ENCODE data around the gene CES3. TPM values are rescaled to one million over a fixed set of nuclear protein-coding genes. Genes with fewer than 3 reads are reported as not detected.
A peak's percentile ranks its signal among the peaks of the same experiment; 100 is the strongest.
"Not testable (repeated sequence)": the region's sequence is repeated elsewhere in the genome, so short reads cannot be mapped to it uniquely, and the experiment has no call there.

CES3 gene
- total RNA-seq, 6 experiments from 2014 or later = 0.06 to 0.39 (median 0.14) TPM; not detected in 1

DNA sequence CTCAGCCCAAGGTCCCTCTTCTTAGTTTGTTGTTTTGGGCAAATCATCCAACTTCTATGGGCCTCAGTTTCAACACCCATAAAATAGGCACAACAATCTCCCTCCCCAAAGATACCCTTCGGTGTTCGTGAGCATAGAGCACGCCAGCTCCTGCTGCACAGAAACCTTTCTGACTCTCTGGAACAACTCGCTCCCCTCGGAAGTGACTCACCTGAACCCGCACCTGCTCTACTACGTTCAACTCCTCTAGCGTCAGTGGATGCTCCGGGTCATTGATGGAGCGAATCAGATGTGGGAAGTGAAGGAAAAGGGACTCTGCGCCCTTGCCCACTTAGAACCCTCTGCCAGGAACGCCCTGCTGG lies 27.3 kb upstream of the CES3 start:
- DNase-seq = no peak
- Mint-ChIP-seq H3K27ac (peak overlapping the region; percentile 93), H3K36me3 (ENCODE audit: low read depth) (peaks cover 33% of the 10 kb centered on the region), H3K9me3 (no peaks in the 10 kb centered on the region), H3K27me3 (ENCODE audit: insufficient read depth) (peaks cover 9% of the 10 kb centered on the region), H3K4me1 (ENCODE audit: low read depth) (peaks cover 61% of the 10 kb centered on the region), H3K4me3 (peak overlapping the region; percentile 98)
- no peak for TF ChIP-seq CTCF (IDR thresholded peaks at IDR 0.05)

GRCh38 chr16:66934138-66934838 lies 26.8 kb upstream of the CES3 start, which contains the start of gene CIAO2B:
Gene CIAO2B, minus strand, starts transcription at chr16:66934402. Its CDS starts 38 bp downstream, at chr16:66934364.
- no peaks in the 10 kb centered on the region for H3K9me3 Mint-ChIP-seq
- H3K27ac Mint-ChIP-seq = peak within 1 kb of the TSS; percentile 93
- peak within 1 kb of the TSS; percentile 98 for H3K4me3 Mint-ChIP-seq
- TF ChIP-seq CTCF (IDR thresholded peaks at IDR 0.05) = no peak
- peaks cover 9% of the 10 kb centered on the region for H3K27me3 Mint-ChIP-seq (ENCODE audit: insufficient read depth)
- peaks cover 33% of the 10 kb centered on the region for H3K36me3 Mint-ChIP-seq (ENCODE audit: low read depth)
- peaks cover 56% of the 10 kb centered on the region for H3K4me1 Mint-ChIP-seq (ENCODE audit: low read depth)
- DNase-seq = peak; percentile 80

DNA sequence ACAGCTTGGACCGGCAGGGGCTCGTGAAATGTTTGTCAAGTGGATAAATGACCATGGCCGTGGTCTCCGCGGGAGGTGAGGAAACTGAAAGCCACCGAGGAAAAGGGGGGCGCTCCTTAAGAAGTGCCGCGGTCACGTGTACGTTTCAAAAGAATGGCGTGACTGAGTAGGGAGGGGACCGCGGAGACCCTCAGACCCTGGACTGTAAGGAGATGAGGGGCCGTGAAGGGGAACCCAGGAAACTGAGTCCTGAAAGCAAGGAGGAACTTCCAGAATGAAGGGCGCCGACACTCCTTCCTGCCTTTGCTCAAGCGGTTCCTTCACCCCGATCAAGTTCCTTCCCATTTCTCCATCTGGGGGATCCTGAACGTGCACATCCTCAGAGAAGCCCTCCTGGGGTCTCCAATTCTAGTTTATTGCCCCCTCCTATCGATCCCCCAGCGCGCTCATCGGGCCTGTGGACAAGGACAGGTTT lies 26.2 kb upstream of the CES3 start:
- H3K4me3 Mint-ChIP-seq = peak overlapping the region; percentile 98

DNA sequence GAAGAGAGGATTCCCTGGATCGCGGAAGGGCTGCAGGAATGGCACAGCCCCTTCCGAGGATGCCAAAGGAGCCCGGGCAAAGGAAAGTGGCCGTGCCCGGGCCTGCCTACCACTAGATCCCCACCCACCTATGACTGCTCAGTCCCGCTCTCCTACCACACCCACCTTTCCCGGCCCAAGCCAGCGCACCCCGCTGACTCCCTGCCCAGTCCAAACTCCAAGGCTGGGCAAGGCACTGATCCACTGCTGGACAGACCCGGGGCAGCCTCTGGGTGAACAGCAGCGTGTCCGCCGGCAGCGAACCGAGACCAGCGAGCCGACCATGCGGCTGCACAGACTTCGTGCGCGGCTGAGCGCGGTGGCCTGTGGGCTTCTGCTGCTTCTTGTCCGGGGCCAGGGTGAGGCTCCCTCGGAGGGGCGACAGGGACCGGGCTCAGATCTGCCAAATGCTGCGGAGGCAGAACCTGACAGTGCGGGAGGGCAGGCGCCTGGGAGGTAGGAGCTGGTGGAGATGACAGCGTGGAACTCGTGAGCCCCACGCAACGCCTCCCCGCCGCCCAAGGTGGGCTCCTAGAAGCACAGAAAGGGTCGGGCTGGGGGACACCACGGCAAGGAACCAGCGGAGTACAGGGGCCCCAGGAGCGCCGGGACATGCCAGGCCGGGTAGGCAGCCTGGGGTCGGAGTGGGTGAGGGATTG lies 25.6 kb upstream of the CES3 start, which contains the start of gene CES2:
Gene CES2 (plus strand): TSS at position 203 of the 698 bp plus-strand sequence. CDS start 120 bp downstream, at position 323.
- DNase-seq = peak; percentile 43
- Mint-ChIP-seq H3K4me1 (ENCODE audit: low read depth) (peaks cover 47% of the 10 kb centered on the region), H3K4me3 (peak within 1 kb of the TSS; percentile 98), H3K27ac (peak within 1 kb of the TSS; percentile 93), H3K9me3 (no peaks in the 10 kb centered on the region), H3K36me3 (ENCODE audit: low read depth) (peaks cover 38% of the 10 kb centered on the region), H3K27me3 (ENCODE audit: insufficient read depth) (peaks cover 8% of the 10 kb centered on the region)
- TF ChIP-seq CTCF (IDR thresholded peaks at IDR 0.05) = no peak

More for the DNA sequence above, 26.2 kb upstream of the CES3 start:
- DNase-seq; H3K27me3 Mint-ChIP-seq (ENCODE audit: insufficient read depth); H3K9me3 Mint-ChIP-seq: not testable (repeated sequence)
- Mint-ChIP-seq H3K4me1 (ENCODE audit: low read depth) (peaks cover 53% of the 10 kb centered on the region), H3K36me3 (ENCODE audit: low read depth) (peaks cover 37% of the 10 kb centered on the region), H3K27ac (peak overlapping the region; percentile 93)

- H3K27ac Mint-ChIP-seq = peak overlapping the region; percentile 25; the same call in 1 of the 2 replicates
- DNase-seq = no peak
- TF ChIP-seq CTCF (IDR thresholded peaks at IDR 0.05) = no peak
- peak overlapping the region; percentile 98; the same call in 1 of the 2 replicates for H3K4me3 Mint-ChIP-seq
- peaks cover 44% of the 10 kb centered on the region for H3K4me1 Mint-ChIP-seq (ENCODE audit: low read depth)
- peaks cover 8% of the 10 kb centered on the region for H3K27me3 Mint-ChIP-seq (ENCODE audit: insufficient read depth)
- H3K36me3 Mint-ChIP-seq (ENCODE audit: low read depth) = peaks cover 38% of the 10 kb centered on the region
- no peaks in the 10 kb centered on the region for H3K9me3 Mint-ChIP-seq
These were observed 24.6 kb upstream of the CES3 start for GRCh38 chr16:66936462-66936861.

All from HFFc6 (cell line).